Loucy (cell line): ENCODE measurements around the gene CTNNA2.

Source experiments
- H2AFZ ChIP-seq: fragments of 200-600 bp; sonication (generic); 2 replicates; pipeline ENCODE4 v1.6.0; 2016; ENCODE audit warnings: antibody characterized with exemption, mild to moderate bottlenecking, low read length, moderate library complexity
- H3F3A ChIP-seq: fragments of 200-600 bp; 2 replicates; pipeline ENCODE4 v1.6.0; 2016; ENCODE audit warnings: antibody characterized with exemption, low read depth, mild to moderate bottlenecking
- H3K27me3 ChIP-seq: fragments of 200-600 bp; sonication (generic); 2 replicates; pipeline ENCODE4 v1.6.1; 2014; ENCODE audit warnings: low read length, mild to moderate bottlenecking; ENCODE audit not compliant: insufficient read depth, poor library complexity, severe bottlenecking
- H3K36me3 ChIP-seq: fragments of 200-600 bp; sonication (generic); 2 replicates; pipeline ENCODE4 v1.6.1; 2016; ENCODE audit warnings: low read length; ENCODE audit not compliant: insufficient read depth
- H3K4me1 ChIP-seq: fragments of 200-600 bp; sonication (generic); 2 replicates; pipeline ENCODE4 v1.5.1; 2014; ENCODE audit warnings: low read length, mild to moderate bottlenecking; ENCODE audit not compliant: insufficient read depth, poor library complexity, severe bottlenecking
- H3K4me2 ChIP-seq: fragments of 200-600 bp; sonication (generic); 2 replicates; pipeline ENCODE4 v1.6.0; 2014; ENCODE audit warnings: antibody characterized with exemption, low read length, low read depth, mild to moderate bottlenecking; ENCODE audit not compliant: poor library complexity, severe bottlenecking
- H3K4me3 ChIP-seq: fragments of 200-600 bp; sonication (generic); 2 replicates; pipeline ENCODE4 v1.5.1; 2014; ENCODE audit warnings: low read length, mild to moderate bottlenecking, mixed read lengths; ENCODE audit not compliant: poor library complexity, severe bottlenecking
- H3K79me2 ChIP-seq: fragments of 200-600 bp; sonication (generic); 2 replicates; pipeline ENCODE4 v1.6.1; 2014; ENCODE audit warnings: low read length; ENCODE audit not compliant: insufficient read depth
- H3K9ac ChIP-seq: fragments of 200-600 bp; sonication (generic); 2 replicates; pipeline ENCODE4 v1.6.0; 2014; ENCODE audit warnings: mild to moderate bottlenecking, low read depth, low read length, moderate library complexity; ENCODE audit not compliant: poor library complexity, severe bottlenecking
- H3K9me2 ChIP-seq: fragments of 200-600 bp; sonication (generic); replicated peaks from 2 replicates; pipeline ENCODE4 v1.6.1; 2016; ENCODE audit warnings: low read depth, low read length, mixed read lengths
- H3K9me3 ChIP-seq: fragments of 200-600 bp; sonication (generic); 2 replicates; pipeline ENCODE4 v1.6.1; 2014; ENCODE audit warnings: mild to moderate bottlenecking, antibody characterized with exemption, low read length, low read depth; ENCODE audit not compliant: insufficient read depth
- H4K20me1 ChIP-seq: fragments of 200-600 bp; sonication (generic); 2 replicates; pipeline ENCODE4 v1.6.0; 2014; ENCODE audit warnings: antibody characterized with exemption, low read length, mild to moderate bottlenecking; ENCODE audit not compliant: insufficient read depth, poor library complexity, severe bottlenecking
- EZH2phosphoT487 ChIP-seq: fragments of 200-600 bp; IDR thresholded peaks from 2 replicates; pipeline ENCODE4 v1.6.1; 2018; ENCODE audit warnings: antibody characterized with exemption, mild to moderate bottlenecking, moderate library complexity, borderline replicate concordance
- TF ChIP-seq, protein P1 (sequence below): fragments of 200-600 bp; sonication (generic); conservative IDR thresholded peaks from 2 replicates; pipeline ENCODE4 v1.5.1; 2014; ENCODE audit warnings: mild to moderate bottlenecking, antibody characterized with exemption, low read length

The CTNNA2 gene

GRCh38 chr2:79822136-79822535 lies 309.3 kb downstream of the CTNNA2 start:
- TF ChIP-seq EZH2phosphoT487 = no peak
- TF ChIP-seq, protein P1, sequence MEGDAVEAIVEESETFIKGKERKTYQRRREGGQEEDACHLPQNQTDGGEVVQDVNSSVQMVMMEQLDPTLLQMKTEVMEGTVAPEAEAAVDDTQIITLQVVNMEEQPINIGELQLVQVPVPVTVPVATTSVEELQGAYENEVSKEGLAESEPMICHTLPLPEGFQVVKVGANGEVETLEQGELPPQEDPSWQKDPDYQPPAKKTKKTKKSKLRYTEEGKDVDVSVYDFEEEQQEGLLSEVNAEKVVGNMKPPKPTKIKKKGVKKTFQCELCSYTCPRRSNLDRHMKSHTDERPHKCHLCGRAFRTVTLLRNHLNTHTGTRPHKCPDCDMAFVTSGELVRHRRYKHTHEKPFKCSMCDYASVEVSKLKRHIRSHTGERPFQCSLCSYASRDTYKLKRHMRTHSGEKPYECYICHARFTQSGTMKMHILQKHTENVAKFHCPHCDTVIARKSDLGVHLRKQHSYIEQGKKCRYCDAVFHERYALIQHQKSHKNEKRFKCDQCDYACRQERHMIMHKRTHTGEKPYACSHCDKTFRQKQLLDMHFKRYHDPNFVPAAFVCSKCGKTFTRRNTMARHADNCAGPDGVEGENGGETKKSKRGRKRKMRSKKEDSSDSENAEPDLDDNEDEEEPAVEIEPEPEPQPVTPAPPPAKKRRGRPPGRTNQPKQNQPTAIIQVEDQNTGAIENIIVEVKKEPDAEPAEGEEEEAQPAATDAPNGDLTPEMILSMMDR = no peak
- H3K79me2 ChIP-seq = no peaks in the 10 kb centered on the region
- H3K4me1 ChIP-seq = no peaks in the 10 kb centered on the region
- no peaks in the 10 kb centered on the region for H3F3A ChIP-seq
- H3K27me3 ChIP-seq = no peaks in the 10 kb centered on the region
- H4K20me1 ChIP-seq = no peaks in the 10 kb centered on the region
- no peak overlapping the region for H2AFZ ChIP-seq
- H3K9me2 ChIP-seq = no peaks in the 10 kb centered on the region
- no peak overlapping the region for H3K9ac ChIP-seq
- no peaks in the 10 kb centered on the region for H3K36me3 ChIP-seq
- no peak overlapping the region for H3K4me2 ChIP-seq
- H3K4me3 ChIP-seq = no peak overlapping the region
- H3K9me3 ChIP-seq = no peaks in the 10 kb centered on the region; the same call in 1 of the 2 replicates

GRCh38 chr2:79824086-79824786 lies 311.4 kb downstream of the CTNNA2 start:
- Histone ChIP-seq H3K27me3 (no peaks in the 10 kb centered on the region), H3K4me3 (no peak overlapping the region), H3K4me2 (no peak overlapping the region), H3K9me3 (no peaks in the 10 kb centered on the region; the same call in 1 of the 2 replicates), H3K4me1 (no peaks in the 10 kb centered on the region), H3K9ac (no peak overlapping the region), H3K9me2 (no peaks in the 10 kb centered on the region), H2AFZ (no peak overlapping the region), H3K36me3 (no peaks in the 10 kb centered on the region), H3F3A (no peaks in the 10 kb centered on the region), H4K20me1 (no peaks in the 10 kb centered on the region), H3K79me2 (no peaks in the 10 kb centered on the region)
- no peak for TF ChIP-seq EZH2phosphoT487
- TF ChIP-seq, protein P1 = no peak

- H3K9me2 ChIP-seq = no peaks in the 10 kb centered on the region
- no peaks in the 10 kb centered on the region; the same call in 1 of the 2 replicates for H3K9me3 ChIP-seq
- no peak overlapping the region for H3K4me2 ChIP-seq
- no peaks in the 10 kb centered on the region for H4K20me1 ChIP-seq
- H3K4me3 ChIP-seq = no peak overlapping the region
- no peaks in the 10 kb centered on the region for H3K4me1 ChIP-seq
- no peak overlapping the region for H2AFZ ChIP-seq
- no peaks in the 10 kb centered on the region for H3K36me3 ChIP-seq
- no peak overlapping the region for H3K9ac ChIP-seq
- H3K27me3 ChIP-seq = no peaks in the 10 kb centered on the region
- TF ChIP-seq EZH2phosphoT487 = no peak
- TF ChIP-seq, protein P1 = no peak
- H3F3A ChIP-seq = no peaks in the 10 kb centered on the region
- no peaks in the 10 kb centered on the region for H3K79me2 ChIP-seq
Measured at GRCh38 chr2:79827881-79828280, 315.0 kb downstream of the CTNNA2 start.
